Fibroblast of villous mesenchyme (primary cell): Measurements from ENCODE around the gene ARVCF. TPM values are rescaled to one million over a fixed set of nuclear protein-coding genes. Genes with fewer than 3 reads are reported as not detected.

Experiments used
- DNase-seq: peaks from one replicate; pipeline ENCODE4 v3.0.0-alpha.2; 2010; ENCODE audit warnings: low read depth
- H3K4me3 ChIP-seq: 2 replicates; pipeline ENCODE4 v1.5.1; 2011; ENCODE audit warnings: low read depth, mild to moderate bottlenecking, low read length
- CTCF ChIP-seq: IDR thresholded peaks from 2 replicates; pipeline ENCODE4 v1.5.1; 2012; ENCODE audit warnings: low read depth, mild to moderate bottlenecking, low read length; ENCODE audit not compliant: insufficient read depth
- total RNA-seq: library from RNA; depleted of rRNA; stranded (reverse); fragments of >200 nt; gene quantifications from 2 replicates; pipeline ENCODE4 v1.2.3, GENCODE V29; 2012

ARVCF gene
- total RNA-seq, 1 donor, result 6.0 TPM

DNA sequence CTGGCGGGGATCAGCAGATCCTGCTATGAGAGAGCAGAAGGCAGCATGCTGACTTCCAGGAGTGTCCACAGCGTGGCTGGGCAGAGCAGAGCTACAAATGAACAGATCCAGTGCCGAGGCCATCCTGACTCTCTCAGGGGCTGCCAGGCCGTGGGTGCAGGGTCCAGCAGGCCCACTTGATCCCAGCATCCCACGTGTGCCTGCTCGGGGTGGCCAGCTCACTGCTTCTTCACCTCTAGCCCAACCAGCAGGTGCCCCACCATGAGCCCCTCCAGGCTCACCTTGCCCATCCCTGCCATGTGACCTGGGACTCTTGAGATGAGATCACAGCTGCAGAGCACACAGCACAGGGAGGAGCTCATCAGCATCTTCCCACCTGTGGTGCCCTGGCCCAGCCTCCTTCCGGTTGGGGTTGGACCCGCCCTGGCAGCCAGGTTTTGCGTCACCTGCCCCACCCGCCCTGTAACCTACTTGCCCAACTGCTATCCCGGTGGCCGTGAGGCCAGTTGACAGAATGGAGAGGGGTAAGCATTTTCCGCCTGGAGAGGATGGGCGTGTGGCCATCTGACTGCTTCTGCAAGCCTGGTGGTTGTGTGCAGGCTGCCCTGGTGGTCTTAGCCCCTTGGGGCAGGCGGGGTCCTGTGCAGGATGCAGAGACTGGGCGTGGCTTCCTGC is 15.2 kb upstream of the ARVCF start:
- no peak for TF ChIP-seq CTCF
- H3K4me3 ChIP-seq, result no peak overlapping the region
- no peak for DNase-seq

DNA sequence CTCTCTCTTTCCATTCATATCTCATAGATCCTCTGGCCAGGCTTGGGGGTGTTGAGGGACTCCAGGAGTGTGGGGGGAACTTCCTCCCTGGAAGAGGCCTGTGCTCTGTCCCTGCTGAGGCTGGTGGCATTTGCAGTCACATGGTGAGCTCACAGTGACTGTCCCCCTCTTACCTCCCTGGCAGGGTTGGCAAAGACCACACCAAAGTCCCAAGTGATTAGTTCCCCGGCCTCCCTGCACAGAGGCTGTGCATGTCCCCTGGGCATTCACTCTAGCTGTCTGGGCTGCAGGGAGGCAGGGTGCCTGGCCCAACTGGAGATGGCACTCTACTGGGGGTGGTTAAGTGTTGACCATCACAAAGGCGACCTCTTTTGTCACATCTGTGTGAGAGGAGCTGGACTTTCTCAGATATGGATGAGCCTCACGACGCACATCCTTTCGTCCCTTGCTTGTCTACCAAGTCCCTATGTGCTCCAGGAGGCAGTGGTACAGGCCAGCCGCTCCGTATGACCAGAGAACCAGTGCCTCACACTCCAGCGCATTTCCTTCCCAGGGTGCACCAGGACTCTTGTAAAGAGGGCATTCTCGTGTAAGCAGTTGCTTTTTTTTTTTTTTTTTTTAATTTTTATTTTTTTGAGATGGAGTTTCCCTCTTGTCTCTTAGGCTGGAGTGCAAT is 13.1 kb upstream of the ARVCF start:
- TF ChIP-seq CTCF, result no peak
- no peak overlapping the region for H3K4me3 ChIP-seq
- no peak for DNase-seq

GRCh38 chr22:20028855-20029549 is 12.4 kb upstream of the ARVCF start:
- H3K4me3 ChIP-seq, result no peak overlapping the region
- no peak for DNase-seq
- no peak for TF ChIP-seq CTCF

DNA sequence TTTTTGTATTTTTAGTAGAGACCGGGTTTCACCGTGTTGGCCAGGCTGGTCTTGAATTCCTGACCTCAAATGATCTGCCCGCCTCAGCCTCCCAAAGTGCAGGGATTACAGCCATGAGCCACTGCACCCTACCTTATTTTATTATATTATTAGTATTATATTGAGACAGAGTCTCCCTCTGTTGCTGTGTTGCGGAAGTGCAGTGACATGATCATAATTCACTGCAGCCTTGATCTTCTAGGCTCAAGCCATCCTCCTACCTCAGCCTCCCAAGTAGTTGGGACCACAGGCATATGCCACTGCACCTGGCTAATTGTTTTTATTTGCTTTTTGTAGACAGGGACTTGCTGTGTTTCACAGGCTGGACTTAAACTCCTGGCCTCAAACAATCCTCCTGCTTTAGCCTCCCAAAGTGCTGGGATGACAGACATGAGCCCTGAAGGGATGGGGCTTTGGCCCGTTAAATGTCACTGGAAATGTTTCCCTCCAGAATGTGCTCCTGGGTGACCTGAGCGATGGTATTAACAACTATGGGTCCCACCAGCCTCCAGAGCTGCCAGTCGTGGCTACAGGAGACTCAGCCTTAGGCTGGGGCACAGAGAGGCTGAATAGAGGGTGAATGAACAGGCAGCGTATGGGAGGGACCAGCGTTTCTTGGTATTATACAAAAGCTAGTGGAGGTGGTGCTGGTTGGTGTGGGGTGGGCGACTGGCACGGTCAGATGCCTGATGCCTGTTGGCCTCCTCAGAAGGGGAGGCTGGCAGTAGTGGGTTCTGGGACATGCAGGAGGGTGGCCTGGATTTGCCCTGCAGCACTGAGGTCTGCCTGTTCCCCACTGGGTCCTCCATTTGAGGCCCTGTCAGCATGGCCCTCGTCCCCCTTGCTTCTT is 11.6 kb upstream of the ARVCF start:
- DNase-seq, result peak; percentile 12
- H3K4me3 ChIP-seq, result no peak overlapping the region
- peak; percentile 42 for TF ChIP-seq CTCF

- H3K4me3 ChIP-seq, result no peak overlapping the region
- TF ChIP-seq CTCF, result no peak
- DNase-seq, result no peak
Measured at GRCh38 chr22:20026996-20027601, 10.5 kb upstream of the ARVCF start.

GRCh38 chr22:20026204-20026908 is 9.7 kb upstream of the ARVCF start:
- H3K4me3 ChIP-seq, result no peak overlapping the region
- TF ChIP-seq CTCF, result no peak
- no peak for DNase-seq
